Endothelial cell of umbilical vein (primary cell): ENCODE results near the gene NCKAP5. TPM values are rescaled to one million over a fixed set of nuclear protein-coding genes. Genes with fewer than 3 reads are reported as not detected.

ENCODE experiments used
- BruUV-seq: library from RNA; stranded (reverse); fragments of 400-500 nt; replicated peaks from 2 replicates; lab custom pipeline; 2021; lab: Mats Ljungman, UMichigan
- CTCF ChIA-PET: fragments of 300-600, 350-600 bp; sonication (Branson Sonifier 250); formaldehyde crosslinking; loops from one replicate; lab custom pipeline; 2021; ENCODE audit warnings: antibody characterized with exemption, inconsistent platforms; lab: Charles Lee
- POLR2A ChIA-PET: fragments of 300-600, 350-600 bp; sonication (Branson Sonifier 250); formaldehyde crosslinking; loops from one replicate; lab custom pipeline; 2021; ENCODE audit warnings: antibody characterized with exemption, inconsistent platforms; lab: Charles Lee
- DNase-seq: peaks from one replicate; pipeline ENCODE4 v3.0.0-alpha.2; 2011; ENCODE audit warnings: low read depth, low spot score
- FAIRE-seq: peaks from 2 replicates; lab custom pipeline; 2011; peaks lifted over from hg19 to GRCh38; lab: Jason Lieb, UNC
- H2AFZ ChIP-seq: 2 replicates; pipeline ENCODE4 v1.6.0; 2012; ENCODE audit warnings: low read depth, low read length, control low read depth, inconsistent platforms
- H3K27ac ChIP-seq: 2 replicates; pipeline ENCODE4 v1.5.1; 2011; ENCODE audit warnings: low read depth, mild to moderate bottlenecking, control low read depth, low read length, moderate library complexity; ENCODE audit not compliant: insufficient read depth
- H3K27me3 ChIP-seq, 2 experiments: 2 replicates each; pipeline versions ENCODE4 v1.6.0 to v1.6.1; 2011; ENCODE audit warnings: low read length in 2 of 2, mixed read lengths in 1 of 2; ENCODE audit not compliant: control insufficient read depth in 2 of 2, insufficient read depth in 2 of 2
- H3K36me3 ChIP-seq, 2 experiments: 2 replicates in 1 of 2; 3 replicates in 1 of 2; pipeline ENCODE4 v1.5.1; 2011; ENCODE audit warnings: low read length in 2 of 2, mild to moderate bottlenecking in 1 of 2, moderate library complexity in 1 of 2; ENCODE audit not compliant: control insufficient read depth in 2 of 2, insufficient read depth in 2 of 2; ENCODE audit errors: extremely low read depth in 1 of 2
- H3K4me1 ChIP-seq: 3 replicates; pipeline ENCODE4 v1.5.1; 2011; ENCODE audit warnings: mild to moderate bottlenecking, low read length; ENCODE audit not compliant: control insufficient read depth, insufficient read depth; ENCODE audit errors: extremely low read depth
- H3K4me2 ChIP-seq: 2 replicates; pipeline ENCODE4 v1.6.1; 2011; ENCODE audit warnings: low read length, control low read depth, mixed read lengths; ENCODE audit not compliant: insufficient read depth
- H3K4me3 ChIP-seq, 3 experiments: fragments of 200-600 bp in 1 of 3; sonication (generic), shearing (Covaris generic) in 1 of 3; replicated peaks in 1 of 3; 2 replicates each; pipeline ENCODE4 v1.5.1; 2011 to 2016; ENCODE audit warnings: control low read depth in 3 of 3, low read length in 3 of 3, mild to moderate bottlenecking in 2 of 3, inconsistent platforms in 1 of 3, low read depth in 1 of 3, moderate library complexity in 1 of 3; ENCODE audit not compliant: insufficient read depth in 1 of 3
- H3K79me2 ChIP-seq: 2 replicates; pipeline ENCODE4 v1.6.0; 2012; ENCODE audit warnings: low read length, inconsistent platforms; ENCODE audit not compliant: control insufficient read depth, insufficient read depth
- H3K9ac ChIP-seq: replicated peaks from 2 replicates; pipeline ENCODE3; 2011; ENCODE audit warnings: low read length, control low read depth; ENCODE audit not compliant: insufficient read depth; ENCODE audit errors: extremely low read depth
- H3K9me1 ChIP-seq: replicated peaks from 3 replicates; pipeline ENCODE4 v1.6.0; 2011; ENCODE audit warnings: mild to moderate bottlenecking, low read length; ENCODE audit not compliant: control insufficient read depth, insufficient read depth; ENCODE audit errors: extremely low read depth
- H3K9me3 ChIP-seq: replicated peaks from 2 replicates; pipeline ENCODE4 v1.5.1; 2012; ENCODE audit warnings: low read length, inconsistent platforms; ENCODE audit not compliant: control insufficient read depth, insufficient read depth
- H4K20me1 ChIP-seq: replicated peaks from 2 replicates; pipeline ENCODE3; 2011; ENCODE audit warnings: mild to moderate bottlenecking, low read length; ENCODE audit not compliant: control insufficient read depth, insufficient read depth; ENCODE audit errors: extremely low read depth
- EZH2 ChIP-seq: IDR thresholded peaks from 2 replicates; pipeline ENCODE4 v1.6.1; 2012; ENCODE audit warnings: borderline replicate concordance, low read depth, mild to moderate bottlenecking, moderate library complexity, low read length, inconsistent platforms; ENCODE audit not compliant: severe bottlenecking
- FOS ChIP-seq: IDR thresholded peaks from 2 replicates; pipeline ENCODE4 v1.6.1; 2011; ENCODE audit warnings: mild to moderate bottlenecking, low read length, moderate library complexity, borderline replicate concordance; ENCODE audit not compliant: insufficient read depth
- GATA2 ChIP-seq: IDR thresholded peaks from 2 replicates; pipeline ENCODE4 v1.7.0; 2011; ENCODE audit warnings: low read depth, mild to moderate bottlenecking, moderate library complexity, mixed read lengths, low read length; ENCODE audit not compliant: insufficient read length, insufficient read depth
- JUN ChIP-seq: IDR thresholded peaks from 2 replicates; pipeline ENCODE4 v1.6.1; 2011; ENCODE audit warnings: borderline replicate concordance, low read depth; ENCODE audit not compliant: insufficient read length, insufficient read depth
- MYC ChIP-seq: IDR thresholded peaks from one replicate; pipeline ENCODE4 v1.6.1; 2011; ENCODE audit warnings: mild to moderate bottlenecking, low read depth, low read length
- POLR2A ChIP-seq: IDR thresholded peaks from 2 replicates; pipeline ENCODE4 v1.6.1; 2012; ENCODE audit warnings: low read depth, mild to moderate bottlenecking, control low read depth, low read length
- POLR2AphosphoS5 ChIP-seq: IDR thresholded peaks from 2 replicates; pipeline ENCODE4 v1.6.1; 2012; ENCODE audit warnings: low read depth, mild to moderate bottlenecking, control low read depth, low read length, moderate library complexity; ENCODE audit not compliant: insufficient read depth
- dilution Hi-C: fragments of 300-500 bp; cut with MboI; formaldehyde crosslinking; loops from one replicate; pipeline ENCODE4 v1.15.0; 2019; ENCODE audit warnings: low sequenced_read_pairs; ENCODE audit not compliant: extremely low pct_ligation_motif_present
- intact Hi-C: fragments of 100-400 bp; cut with micrococcal nuclease; formaldehyde crosslinking; loops from one replicate; pipeline ENCODE4 v1.10.0; 2022
- polyA plus RNA-seq, 4 experiments: library from polyadenylated mRNA; depleted of rRNA in 3 of 4; stranded (reverse) in 3 of 4; unstranded in 1 of 4; fragments of >200 nt; gene quantifications; 2 replicates each; pipeline versions ENCODE4 v1.2.1 to v1.2.3, GENCODE V29; 2011 to 2012; ENCODE audit warnings: missing spikeins in 1 of 4
- total RNA-seq: library from RNA; stranded (reverse); gene quantifications from 2 replicates; pipeline ENCODE4 v1.2.3, GENCODE V29; 2021
- TF ChIP-seq, protein P1 (sequence below): IDR thresholded peaks from 2 replicates; pipeline ENCODE4 v1.6.1; 2011; ENCODE audit not compliant: insufficient read depth, insufficient read length
- TF ChIP-seq, protein P2 (sequence below), 2 donors: IDR thresholded peaks; 1 replicate in 1 of 2; 2 replicates in 1 of 2; pipeline ENCODE4 v1.5.1; 2011; ENCODE audit warnings: low read length in 2 of 2, mild to moderate bottlenecking in 2 of 2, moderate library complexity in 2 of 2, control low read depth in 1 of 2, inconsistent platforms in 1 of 2, low read depth in 1 of 2; ENCODE audit not compliant: insufficient read depth in 1 of 2; ENCODE audit errors: extremely low read depth in 1 of 2

NCKAP5 gene
- total and polyA plus RNA-seq, 2 donors (not counting 3 experiments of a cell fraction or from before 2014, with no cell fraction given), result 0.47 to 3.3 TPM

DNA sequence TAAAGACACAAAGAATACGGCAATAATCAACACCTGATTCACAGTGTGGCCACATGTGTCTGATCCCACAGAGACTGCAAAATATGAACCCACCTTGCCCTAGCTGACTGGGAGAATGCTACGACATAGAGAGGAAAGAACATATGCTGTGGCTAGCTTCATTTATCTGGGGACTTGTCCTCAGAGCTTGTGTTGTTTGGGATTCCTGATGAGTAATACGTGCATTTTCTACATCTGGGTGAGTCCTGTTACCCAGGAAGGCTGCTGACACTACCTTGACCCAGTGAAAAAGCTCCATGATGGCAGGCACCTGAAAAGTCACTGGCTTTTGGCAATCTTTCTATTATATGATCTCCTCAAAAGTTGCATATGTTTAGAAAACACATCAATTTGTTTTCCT lies 470.6 kb downstream of the NCKAP5 start:
- Histone ChIP-seq H2AFZ (no peak overlapping the region), H3K9ac (no peak overlapping the region), H3K27me3 (no peaks in the 10 kb centered on the region), H3K4me1 (no peaks in the 10 kb centered on the region), H3K27ac (no peak overlapping the region), H3K4me3 (no peak overlapping the region), H3K4me2 (no peak overlapping the region), H3K9me3 (no peaks in the 10 kb centered on the region), H3K79me2 (no peaks in the 10 kb centered on the region), H3K9me1 (no peaks in the 10 kb centered on the region), H4K20me1 (no peaks in the 10 kb centered on the region), H3K36me3 (no peaks in the 10 kb centered on the region)
- no TSS peak for BruUV-seq
- dilution Hi-C loops (no loop called here), intact Hi-C loops (no loop called here)
- DNase-seq, result no peak
- POLR2A ChIA-PET, result no interaction called here
- no peak for FAIRE-seq
- TF ChIP-seq MYC (no peak), POLR2A (no peak), EZH2 (no peak), POLR2AphosphoS5 (no peak), JUN (no peak), GATA2 (no peak), FOS (no peak)
- TF ChIP-seq, protein P1, sequence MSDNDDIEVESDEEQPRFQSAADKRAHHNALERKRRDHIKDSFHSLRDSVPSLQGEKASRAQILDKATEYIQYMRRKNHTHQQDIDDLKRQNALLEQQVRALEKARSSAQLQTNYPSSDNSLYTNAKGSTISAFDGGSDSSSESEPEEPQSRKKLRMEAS, result no peak
- TF ChIP-seq, protein P2, sequence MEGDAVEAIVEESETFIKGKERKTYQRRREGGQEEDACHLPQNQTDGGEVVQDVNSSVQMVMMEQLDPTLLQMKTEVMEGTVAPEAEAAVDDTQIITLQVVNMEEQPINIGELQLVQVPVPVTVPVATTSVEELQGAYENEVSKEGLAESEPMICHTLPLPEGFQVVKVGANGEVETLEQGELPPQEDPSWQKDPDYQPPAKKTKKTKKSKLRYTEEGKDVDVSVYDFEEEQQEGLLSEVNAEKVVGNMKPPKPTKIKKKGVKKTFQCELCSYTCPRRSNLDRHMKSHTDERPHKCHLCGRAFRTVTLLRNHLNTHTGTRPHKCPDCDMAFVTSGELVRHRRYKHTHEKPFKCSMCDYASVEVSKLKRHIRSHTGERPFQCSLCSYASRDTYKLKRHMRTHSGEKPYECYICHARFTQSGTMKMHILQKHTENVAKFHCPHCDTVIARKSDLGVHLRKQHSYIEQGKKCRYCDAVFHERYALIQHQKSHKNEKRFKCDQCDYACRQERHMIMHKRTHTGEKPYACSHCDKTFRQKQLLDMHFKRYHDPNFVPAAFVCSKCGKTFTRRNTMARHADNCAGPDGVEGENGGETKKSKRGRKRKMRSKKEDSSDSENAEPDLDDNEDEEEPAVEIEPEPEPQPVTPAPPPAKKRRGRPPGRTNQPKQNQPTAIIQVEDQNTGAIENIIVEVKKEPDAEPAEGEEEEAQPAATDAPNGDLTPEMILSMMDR (IDR thresholded peaks at IDR 0.05; ENCODE audit: extremely low read depth in 1 of 2, insufficient read depth in 1 of 2, low read depth in 1 of 2, low read length in 2 of 2), result no peak
- CTCF ChIA-PET, result no interaction called here
